Uterus (tissue), 2 donors: ENCODE results near the gene OR52N4.

Source experiments
- CTCF ChIP-seq, 4 experiments: fragments of 200-600 bp in 2 of 4; fragments of 450-650 bp in 2 of 4; sonication (generic) in 2 of 4; IDR thresholded peaks; one replicate each; pipeline ENCODE4 v1.5.1; 2016 to 2019; ENCODE audit warnings: antibody characterized with exemption in 4 of 4, mild to moderate bottlenecking in 2 of 4, moderate library complexity in 1 of 4
- POLR2A ChIP-seq, 2 donors: fragments of 450-650 bp; IDR thresholded peaks; one replicate each; pipeline ENCODE4 v1.6.1; 2016; ENCODE audit warnings: antibody characterized with exemption in 2 of 2, mild to moderate bottlenecking in 1 of 2, moderate library complexity in 1 of 2

- no peak for TF ChIP-seq POLR2A (IDR thresholded peaks at IDR 0.05)
- TF ChIP-seq CTCF (IDR thresholded peaks at IDR 0.05) = no peak
Measured at GRCh38 chr11:5796541-5796940, 42.5 kb downstream of the OR52N4 start.
